Fibroblast of skin of right quadriceps (primary cell): ENCODE results near the gene REV3L.
A peak's percentile ranks its signal among the peaks of the same experiment; 100 is the strongest.

Experiments used
- DNase-seq: peaks from one replicate; pipeline ENCODE4 v3.0.0-alpha.2; 2013

Gene REV3L

DNA sequence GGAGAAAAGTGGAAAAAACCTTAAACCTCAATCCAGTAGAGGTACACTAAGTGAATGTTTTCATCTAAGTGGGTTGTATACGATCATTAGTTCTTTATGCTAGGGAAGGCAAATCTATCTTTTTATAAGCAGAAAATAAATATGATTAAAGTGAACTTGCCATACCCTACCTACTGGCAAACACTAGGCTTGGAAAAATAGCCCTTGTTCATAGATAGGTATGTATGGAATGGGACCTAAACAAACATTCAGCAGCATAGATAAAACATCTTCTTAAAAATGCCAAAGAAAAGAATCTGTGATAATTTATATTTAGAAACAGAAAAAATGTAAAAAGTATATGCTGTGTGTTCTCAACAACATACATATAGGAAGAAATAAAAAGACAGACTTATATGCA, 18.8 kb downstream of the REV3L start:
- no peak for DNase-seq

DNA sequence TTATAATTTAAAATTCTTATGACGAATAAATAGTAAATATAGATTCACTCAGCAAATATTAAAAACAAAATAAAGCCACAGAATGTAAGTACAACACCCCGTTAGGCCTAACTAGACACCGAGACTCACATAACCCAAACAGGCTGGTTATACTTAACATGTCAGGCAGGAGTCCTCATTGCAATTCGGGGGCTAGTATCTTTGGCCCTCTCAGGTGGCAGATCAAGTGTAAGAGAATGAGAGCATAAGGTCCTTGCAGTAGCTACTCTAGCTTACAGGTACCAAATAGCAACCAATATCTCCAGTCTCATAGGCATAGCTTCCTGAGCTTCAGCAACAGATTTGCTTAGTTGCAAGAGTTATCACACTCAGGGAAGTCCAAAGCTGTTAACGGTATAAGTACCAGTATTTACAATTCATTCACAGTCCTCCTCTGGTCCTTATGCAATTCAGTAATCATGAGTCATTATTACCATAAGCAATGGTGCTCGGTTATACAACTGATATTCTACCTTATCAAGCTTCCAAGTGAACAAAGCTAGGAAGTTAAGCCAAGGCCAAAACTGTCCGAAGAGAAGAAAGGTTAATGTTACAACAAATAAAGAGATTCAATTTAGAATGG, 20.1 kb downstream of the REV3L start:
- DNase-seq = no peak

DNA sequence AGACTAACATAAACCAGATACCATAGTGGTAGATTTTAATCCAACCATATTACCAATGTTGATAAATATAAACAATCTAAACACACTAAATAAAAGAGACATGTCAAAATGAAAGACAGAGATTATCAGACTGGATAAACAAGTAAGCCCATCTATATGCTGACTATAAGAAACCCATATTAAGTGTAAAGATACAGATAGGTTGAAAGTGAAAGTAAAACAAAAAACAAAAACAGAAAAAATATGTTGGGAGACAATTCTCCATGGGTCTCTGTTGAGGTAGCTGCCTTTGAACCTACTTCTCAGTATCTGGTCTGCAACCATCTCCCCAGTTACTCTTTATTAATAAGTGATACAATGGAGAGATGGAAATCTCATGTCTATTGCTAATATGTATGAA, 21.2 kb downstream of the REV3L start:
- DNase-seq = no peak

DNA sequence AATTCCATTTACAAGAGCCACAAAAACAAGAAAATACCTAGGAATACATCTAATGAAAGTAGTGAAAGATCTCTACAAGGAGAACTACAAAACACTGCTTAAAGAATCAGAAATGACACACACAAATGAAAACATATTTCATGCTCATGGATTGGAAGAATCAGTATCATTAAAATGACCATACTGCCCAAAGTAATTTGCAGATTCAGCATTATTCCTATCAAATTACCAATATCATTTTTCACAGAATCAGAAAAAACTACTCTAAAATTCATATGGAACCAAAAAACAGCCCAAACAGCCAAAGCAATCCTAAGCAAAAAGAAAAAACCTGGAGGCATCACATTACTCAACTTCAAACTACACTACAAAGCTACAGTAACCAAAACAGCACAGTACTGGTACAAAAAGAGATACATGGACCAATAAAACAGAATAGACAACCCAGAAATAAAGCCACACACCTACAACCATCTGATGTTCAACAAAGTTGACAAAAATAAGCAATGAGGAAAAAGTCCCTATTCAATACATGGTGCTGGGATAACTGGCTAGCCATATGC, 24.3 kb downstream of the REV3L start:
- no peak for DNase-seq

DNA sequence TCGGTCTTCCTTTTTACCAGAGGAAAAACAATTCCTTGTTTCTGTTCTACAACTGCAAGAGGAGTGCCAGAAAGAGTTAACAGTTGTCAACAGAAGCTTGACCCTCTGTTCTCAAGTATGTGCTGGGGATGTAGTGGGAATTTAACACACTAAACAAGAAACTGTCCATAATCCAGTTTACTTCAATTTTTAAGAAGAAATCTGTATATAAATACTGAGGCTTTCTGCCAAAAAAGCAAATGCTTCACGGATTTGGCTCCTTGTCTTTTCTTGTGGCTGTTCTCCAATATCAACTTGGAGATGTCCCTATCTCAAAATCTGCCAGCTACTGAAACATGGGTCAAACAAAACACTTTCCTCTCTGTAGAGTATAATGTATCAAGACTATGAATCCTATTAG, 26.8 kb downstream of the REV3L start:
- DNase-seq = no peak

DNA sequence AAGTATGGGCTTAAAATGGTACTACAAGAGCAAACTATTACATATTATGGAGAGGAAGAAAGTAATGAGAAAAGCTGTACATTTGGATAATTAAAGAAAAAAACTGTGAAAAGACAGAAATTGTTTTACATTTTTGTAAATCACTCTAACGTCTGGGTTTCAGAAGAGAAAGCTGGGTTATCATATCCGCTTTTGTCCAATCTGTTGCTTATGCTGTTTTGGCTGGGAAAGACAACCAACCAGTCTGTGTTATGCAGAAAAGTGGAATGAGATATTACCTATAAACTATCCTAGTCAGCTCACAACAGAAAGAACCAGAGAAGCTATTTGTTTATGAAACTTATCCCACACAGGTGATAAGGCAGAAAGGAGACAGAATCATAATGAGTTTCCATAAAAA, 32.4 kb downstream of the REV3L start:
- DNase-seq = no peak

DNA sequence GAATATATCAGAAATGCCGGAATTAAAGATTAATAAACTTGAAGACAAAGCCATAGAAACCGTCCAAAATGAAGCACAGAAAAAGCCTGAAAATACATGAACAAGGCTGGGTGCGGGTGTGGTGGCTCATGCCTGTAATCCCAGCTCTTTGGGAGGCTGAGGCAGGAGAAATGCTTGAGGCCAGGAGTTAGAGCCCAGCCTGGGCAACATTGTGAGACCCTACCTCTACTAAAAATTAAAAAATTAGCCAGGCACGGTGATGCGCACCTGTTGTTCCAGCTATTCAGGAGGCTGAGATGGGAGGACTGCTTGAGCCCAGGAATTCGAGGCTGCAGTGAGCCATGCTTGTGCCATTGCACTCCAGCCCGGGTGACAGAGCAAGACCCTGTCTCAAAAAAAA, 32.9 kb downstream of the REV3L start:
- no peak for DNase-seq

DNA sequence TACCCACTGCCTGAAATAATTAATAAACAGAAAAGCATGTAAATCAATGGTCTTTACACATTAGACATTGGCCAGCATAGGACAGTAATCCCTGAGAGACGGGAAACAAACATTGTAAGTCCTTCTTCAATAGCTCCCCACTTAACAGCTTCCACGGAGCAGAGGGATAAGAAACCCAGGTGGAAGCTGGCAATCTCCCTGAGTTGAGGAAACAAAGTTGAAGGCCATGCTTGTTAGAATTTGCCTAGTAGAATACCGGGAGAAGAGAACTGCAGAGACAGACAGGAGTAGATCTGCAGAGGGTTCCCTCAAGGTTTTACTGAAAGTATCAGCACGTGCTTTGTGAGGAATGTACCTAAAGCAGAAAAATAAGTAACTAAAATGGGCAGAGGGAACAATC, 33.9 kb downstream of the REV3L start:
- DNase-seq = no peak

DNA sequence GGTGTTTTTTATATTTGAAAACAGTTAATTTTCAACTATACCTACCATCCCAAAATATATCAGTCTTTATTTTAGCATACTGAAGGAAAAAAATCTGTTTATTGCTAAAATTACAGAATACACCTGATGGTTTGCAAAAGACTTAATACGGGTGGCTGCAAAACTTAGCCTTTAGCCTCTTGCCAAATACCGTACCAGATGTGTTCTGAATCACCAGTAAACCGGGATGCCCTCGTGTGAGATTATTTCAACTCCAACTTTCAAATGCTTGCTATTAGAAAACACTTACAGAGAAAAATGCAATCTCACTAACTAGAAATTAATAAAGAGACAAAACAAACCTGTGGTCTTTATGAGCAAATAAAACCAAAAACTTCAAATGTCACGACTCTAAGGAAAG, 36.0 kb downstream of the REV3L start:
- peak; percentile 25 for DNase-seq

DNA sequence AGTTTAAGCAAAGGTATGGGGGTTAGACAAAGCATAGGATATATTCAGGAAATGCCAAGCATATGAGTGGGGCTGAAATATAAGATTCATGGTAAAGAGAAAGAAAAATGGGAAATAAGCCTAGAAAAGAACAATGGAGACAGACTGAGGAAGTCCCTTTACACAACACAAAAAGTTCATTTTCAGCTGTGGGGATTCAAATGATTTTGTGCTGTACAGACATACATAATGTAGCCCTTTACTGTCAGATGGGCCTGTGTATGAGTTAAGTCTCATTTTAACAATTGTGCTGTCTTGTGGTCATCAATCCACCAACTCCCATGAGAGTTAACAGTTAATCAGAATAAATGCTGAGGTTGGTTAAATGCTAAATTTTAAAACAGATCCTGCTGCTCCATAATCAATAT, 37.2 kb downstream of the REV3L start:
- DNase-seq = peak; percentile 27

DNA sequence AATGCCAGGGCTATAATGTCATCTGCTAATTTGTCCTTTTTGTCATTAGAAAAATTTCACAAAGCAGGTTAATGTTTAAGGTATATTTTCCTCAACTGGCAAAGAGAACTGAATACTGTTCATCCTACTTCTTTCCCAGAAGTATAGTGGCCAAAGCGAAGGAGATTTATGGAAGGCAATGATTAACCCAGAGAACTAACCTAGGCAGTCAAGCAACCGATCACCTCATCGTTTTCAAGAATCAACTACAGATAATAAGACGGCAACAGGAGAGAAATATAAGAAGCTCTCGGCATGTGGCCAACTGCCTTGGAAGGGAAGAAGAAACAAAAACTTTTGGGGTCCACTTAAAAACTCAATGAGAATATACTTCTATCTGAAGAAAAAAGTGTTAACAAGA, 38.2 kb downstream of the REV3L start:
- DNase-seq = no peak

DNA sequence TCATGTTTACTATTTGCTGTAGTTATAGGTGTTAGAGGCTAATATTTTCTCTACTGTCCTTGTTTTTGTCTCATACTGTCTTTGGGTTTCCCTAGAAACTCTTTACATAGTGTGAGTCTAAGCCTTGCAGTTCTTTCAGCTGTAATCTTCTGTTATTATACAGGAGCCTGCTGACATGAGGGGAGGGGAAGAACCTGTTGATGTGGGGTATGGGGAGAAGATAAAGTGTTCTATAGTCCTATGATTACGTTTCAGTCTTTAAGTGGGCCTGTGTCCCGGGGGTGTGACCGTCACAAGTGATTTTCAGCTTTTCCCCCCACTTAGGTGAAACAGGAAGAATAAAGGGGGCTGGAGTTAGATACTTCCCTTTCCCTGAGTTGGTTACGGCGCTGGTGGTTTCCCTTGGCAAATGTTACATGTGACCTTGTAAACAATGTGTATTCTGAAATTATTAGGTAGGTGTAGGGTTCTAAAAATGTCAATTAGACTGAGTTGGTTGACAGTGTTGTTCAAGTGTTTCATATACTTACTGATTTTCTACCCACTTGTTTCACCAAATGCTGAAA, 41.3 kb downstream of the REV3L start:
- DNase-seq = no peak

DNA sequence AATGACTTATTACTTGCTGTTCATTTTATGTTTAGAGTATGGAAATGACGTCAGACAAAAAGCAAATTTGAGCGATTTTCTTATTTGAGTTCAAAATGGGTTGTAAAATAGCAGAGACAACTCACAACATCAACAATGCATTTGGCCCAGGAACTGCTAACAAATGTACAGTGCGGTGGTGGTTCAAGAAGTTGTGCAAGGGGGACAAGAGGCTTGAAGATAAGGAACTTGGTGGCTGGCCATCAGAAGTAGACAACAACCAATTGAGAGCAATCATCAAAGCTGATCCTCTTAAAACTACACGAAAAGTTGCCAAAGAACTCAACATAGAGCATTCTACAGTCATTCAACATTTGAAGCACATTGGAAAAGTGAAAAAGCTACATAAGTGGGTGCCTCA, 43.8 kb downstream of the REV3L start:
- no peak for DNase-seq

DNA sequence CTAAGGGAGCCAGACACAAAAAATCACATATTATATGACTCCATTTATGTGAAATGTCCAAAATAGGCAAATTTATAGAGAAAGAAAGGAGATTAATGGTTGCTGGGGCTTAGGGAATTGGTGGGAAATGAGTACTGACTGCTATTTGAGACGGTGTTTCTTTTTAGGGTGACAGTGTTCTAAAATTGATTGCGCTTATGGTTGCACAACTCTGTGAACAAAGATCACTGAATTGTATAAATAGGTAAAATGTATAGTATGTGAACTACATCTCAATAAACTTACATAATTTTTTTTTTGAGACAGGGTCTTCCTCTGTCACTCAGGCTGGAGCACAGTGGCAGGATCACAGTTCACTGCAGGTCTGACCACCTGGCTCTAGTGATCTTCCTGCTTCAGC, 45.4 kb downstream of the REV3L start:
- no peak for DNase-seq

DNA sequence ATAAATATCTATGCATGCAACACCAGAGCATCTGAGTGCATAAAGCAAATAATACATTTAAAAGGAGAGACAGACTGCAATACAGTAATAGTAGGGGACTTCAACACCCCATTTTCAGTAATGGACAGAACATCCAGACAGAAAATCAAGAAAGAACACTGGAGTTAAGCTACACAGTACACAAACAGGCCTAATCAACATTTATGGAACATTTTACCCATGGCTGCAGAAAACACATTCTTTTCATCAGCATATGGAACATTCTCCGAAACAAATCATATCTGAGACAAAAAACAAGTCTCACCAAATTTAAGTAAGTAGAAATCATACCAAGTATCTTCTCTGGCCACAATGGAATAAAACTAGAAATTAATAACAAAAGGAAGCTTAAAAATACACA, 50.5 kb downstream of the REV3L start:
- no peak for DNase-seq

DNA sequence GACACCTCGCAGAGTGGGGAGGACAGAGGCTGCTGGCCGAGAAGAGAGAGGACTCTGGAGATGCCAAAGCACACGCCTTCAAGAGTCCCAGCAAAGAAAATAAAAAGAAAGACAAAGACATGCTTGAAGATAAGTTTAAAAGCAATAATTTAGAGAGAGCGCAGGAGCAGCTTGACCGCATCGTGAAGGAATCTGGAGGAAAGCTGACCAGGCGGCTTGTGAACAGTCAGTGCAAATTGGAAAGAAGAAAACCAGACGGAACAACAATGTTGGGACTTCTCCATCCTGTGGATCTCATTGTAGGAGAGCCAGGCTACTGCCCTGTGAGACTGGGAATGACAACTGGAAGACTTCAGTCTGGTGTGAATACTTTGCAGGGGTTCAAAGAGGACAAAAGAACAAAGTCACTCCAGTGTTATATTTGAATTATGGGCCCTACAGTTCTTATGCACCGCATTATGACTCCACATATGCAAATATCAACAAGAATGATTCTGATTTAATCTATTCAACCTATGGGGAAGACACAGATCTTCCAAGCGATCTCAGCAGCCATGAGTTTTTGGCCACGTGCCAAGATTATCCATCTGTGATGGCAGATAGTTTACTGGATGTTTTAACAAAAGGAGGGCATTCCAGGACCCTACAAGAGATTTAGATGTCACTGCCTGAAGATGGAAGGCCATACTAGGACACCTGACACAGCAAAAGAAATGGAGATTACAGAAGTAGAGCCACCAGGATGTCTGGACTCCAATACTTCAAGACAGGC, 52.2 kb downstream of the REV3L start:
- DNase-seq = no peak

DNA sequence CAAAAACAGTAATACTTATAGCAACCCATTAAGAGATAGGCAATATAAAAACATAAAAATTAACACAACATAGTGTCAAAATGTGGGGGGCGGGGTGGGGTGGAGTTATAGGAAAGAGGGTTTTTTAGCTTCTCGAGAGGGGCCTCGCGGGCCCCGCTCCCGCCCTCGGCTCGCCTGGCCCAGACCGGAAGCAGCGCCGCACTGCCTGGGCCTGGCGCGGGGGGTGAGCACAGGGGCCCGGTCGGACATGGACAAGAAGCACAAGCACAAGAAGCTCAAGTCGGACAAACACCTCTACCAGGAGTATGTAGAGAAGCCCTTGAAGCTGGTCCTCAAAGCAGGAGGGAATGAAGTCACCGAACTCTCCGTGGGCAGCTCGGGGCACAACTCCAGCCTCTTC, 53.4 kb downstream of the REV3L start:
- DNase-seq = no peak

DNA sequence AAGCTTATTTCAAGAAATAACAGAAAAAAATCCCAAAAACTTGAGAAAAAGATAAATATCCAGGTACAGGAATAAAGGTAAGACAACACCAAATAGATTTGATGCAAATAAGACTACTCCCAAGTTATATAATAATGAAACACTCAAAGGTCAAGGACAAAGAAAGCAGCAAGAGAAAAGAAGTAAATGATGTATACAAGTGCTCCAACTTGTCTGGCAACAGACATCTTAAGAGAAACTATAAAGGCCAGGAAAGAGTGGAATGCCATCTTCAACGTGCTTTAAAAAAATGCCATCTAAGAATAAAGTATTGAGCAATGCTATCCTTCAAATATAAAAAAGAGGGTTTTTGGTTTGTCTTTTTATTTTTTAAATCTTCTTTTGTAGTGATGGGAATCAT, 54.2 kb downstream of the REV3L start:
- no peak for DNase-seq

DNA sequence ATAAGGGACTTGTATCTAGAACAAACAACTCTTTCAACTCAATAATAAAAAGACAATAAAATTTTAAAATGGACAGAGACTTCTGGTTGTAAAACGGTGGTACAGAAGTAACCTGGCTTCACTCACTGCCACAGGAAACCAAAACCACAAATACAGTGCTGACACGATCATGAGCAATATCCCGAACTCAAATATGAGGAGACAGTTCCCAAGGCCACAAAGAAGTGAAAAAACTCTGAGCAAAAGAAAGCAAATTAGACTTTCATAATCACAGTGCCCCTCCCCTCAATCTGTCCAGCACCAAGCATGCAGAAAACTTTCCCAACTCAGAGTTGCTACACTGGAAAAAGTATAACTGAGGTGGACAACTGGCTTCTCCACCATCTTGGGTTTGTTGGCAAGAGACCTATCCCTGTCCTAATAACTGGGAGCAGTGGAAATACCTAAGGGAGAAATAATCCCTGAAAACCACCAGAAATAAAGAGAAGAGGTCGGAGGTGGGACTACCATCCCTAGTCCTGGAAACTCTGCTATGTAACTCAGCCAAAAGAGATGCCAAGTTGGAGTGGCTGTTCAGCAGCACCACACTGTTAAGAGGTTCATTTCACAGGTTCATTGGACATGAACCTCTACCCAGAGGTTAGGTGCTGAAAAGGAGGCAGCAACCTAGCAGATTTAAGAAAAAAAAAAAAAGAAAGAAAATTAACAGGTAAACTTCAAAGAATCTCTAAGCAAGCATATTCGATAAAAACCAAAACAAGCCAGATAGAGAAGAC, 55.5 kb downstream of the REV3L start:
- peak; percentile 86 for DNase-seq

DNA sequence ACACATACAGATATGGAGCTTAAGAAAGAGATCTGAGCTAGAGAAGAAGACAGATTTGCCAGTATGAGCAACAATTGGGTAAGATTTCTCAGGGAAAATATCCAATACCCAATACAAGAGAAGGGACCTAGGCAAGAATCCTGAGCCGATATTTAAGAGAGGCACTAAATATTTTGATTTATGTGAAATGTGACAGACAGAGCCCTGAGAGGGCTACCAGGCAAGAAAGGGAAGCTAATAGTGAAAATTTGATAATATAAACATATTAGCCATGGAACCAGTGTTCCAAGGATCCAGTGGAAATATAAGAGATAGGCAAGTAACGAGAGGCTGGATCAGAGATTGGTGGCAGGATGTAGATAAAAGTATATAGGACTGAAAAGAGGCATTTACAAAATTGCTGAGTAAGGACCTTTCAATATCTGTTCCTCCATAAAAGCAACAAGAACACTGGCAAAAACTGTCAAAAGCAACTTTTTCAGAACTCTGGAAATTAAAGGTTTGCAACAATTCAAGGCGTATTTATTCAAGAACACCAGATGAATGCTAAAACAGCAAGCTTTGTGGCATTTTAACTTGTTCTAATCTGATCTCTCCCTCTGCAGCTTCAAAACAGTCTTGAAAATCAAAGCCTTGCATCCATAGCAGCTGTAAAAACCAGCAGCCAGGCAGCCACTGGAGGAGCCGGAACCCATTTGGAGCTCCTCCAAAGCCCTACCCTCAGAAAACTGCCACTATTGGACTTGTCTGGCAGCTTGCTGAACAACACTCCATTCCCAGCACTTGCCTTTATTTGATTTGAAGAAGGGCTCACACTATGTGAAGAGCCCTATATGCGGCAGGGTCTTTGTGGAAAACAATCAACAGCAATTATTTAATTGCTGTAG, 58.8 kb downstream of the REV3L start:
- peak; percentile 18 for DNase-seq

DNA sequence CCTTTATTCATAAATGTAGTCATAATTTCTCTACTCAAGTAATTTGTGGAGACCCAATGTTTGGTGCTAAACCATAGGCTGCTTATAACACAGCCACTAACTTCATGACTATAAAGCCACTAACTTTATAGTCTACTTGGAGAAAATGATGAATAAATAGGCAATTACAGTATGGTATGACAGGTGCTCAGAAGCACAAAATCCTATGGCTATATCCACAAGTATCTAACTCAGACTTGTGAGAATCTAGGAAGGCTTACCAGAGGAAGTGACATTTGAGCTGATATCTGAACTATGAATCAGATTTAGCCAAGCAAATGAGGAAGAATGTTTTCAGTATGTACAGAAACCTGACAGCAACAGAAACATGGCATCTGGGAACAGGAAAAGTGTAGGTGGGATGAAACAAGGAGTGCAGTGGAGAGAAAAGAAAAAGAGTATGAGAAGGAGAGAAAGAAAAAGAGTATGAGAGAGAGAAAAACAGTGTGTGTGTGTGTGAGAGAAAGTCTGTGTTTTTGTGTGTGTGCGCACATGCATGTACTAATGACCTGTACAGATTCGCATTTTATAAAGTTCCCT, 59.9 kb downstream of the REV3L start:
- no peak for DNase-seq
